ENCODE results near the gene TPO. TPM values are rescaled to one million over a fixed set of nuclear protein-coding genes. Genes with fewer than 3 reads are reported as not detected.

TPO gene
- polyA plus RNA-seq, 1 experiment: not detected

DNA sequence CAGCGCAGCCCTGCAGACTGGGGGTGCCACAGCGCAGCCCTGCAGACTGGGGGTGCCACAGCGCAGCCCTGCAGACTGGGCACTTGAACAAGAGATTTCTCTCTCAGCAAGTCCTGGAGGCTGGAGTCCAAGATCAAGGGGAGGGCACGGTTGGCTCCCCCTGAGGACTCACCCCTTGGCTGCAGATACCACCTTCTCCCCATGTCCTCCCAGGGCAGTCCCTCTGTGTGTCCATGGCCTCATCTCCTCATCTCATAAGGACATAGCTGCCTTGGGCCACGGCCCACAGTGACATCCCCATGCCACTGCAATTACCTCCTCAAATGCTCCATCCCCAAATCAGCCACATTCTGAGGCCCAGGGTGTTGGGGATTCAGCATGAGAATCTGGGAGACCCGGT is 98.2 kb downstream of the TPO start:
- ChIA-PET POLR2A (no interaction called here), CTCF (no interaction called here)
- no peaks in the 10 kb centered on the region for H3K36me3 ChIP-seq (ENCODE audit: control insufficient read depth, insufficient read depth, low read length)
- DNase-seq (ENCODE audit: low read depth): no peak
- H3K4me3 ChIP-seq (ENCODE audit: low read depth, low read length): no peak overlapping the region
- TF ChIP-seq CTCF (IDR thresholded peaks at IDR 0.05; ENCODE audit: insufficient read depth, low read depth, low read length): no peak
- H3K27me3 ChIP-seq (ENCODE audit: control insufficient read depth, insufficient read depth, low read length): no peaks in the 10 kb centered on the region

- no peaks in the 10 kb centered on the region for H3K27me3 ChIP-seq (ENCODE audit: control insufficient read depth, insufficient read depth, low read length)
- no peak for DNase-seq (ENCODE audit: low read depth)
- no peak overlapping the region for H3K4me3 ChIP-seq (ENCODE audit: low read depth, low read length)
- CTCF ChIA-PET: no interaction called here
- POLR2A ChIA-PET: no interaction called here
- TF ChIP-seq CTCF (IDR thresholded peaks at IDR 0.05; ENCODE audit: insufficient read depth, low read depth, low read length): no peak
- H3K36me3 ChIP-seq (ENCODE audit: control insufficient read depth, insufficient read depth, low read length): no peaks in the 10 kb centered on the region
Observed at GRCh38 chr2:1512321-1513289, 99.3 kb downstream of the TPO start.

- ChIA-PET CTCF (no interaction called here), POLR2A (no interaction called here)
- Histone ChIP-seq H3K4me3 (ENCODE audit: low read depth, low read length) (no peak overlapping the region), H3K27me3 (ENCODE audit: control insufficient read depth, insufficient read depth, low read length) (no peaks in the 10 kb centered on the region), H3K36me3 (ENCODE audit: control insufficient read depth, insufficient read depth, low read length) (no peaks in the 10 kb centered on the region)
- no peak for TF ChIP-seq CTCF (IDR thresholded peaks at IDR 0.05; ENCODE audit: insufficient read depth, low read depth, low read length)
- no peak for DNase-seq (ENCODE audit: low read depth)
Observed at GRCh38 chr2:1514391-1515072, 101.3 kb downstream of the TPO start.

DNA sequence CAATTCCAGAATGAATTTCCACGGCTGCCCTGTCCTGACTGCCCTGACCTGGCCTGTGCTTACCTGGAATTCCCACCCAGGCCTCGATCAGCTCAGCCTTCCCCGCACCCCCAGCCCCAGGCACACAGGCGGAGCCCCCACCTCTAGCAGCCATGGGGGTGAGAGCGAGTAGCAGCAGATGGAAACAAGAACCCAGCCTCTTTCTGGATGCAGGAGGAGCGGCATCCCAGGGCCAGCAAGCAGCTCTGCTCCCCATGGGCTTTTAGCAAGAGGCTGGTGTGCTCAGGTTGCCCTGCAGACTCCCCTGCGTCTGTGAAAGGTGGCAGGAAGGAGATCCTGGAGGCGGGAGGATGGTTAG is 101.8 kb downstream of the TPO start:
- H3K27me3 ChIP-seq (ENCODE audit: control insufficient read depth, insufficient read depth, low read length): no peaks in the 10 kb centered on the region
- CTCF ChIA-PET: no interaction called here
- H3K36me3 ChIP-seq (ENCODE audit: control insufficient read depth, insufficient read depth, low read length): no peaks in the 10 kb centered on the region
- DNase-seq (ENCODE audit: low read depth): no peak
- no peak overlapping the region for H3K4me3 ChIP-seq (ENCODE audit: low read depth, low read length)
- POLR2A ChIA-PET: no interaction called here
- TF ChIP-seq CTCF (IDR thresholded peaks at IDR 0.05; ENCODE audit: insufficient read depth, low read depth, low read length): no peak

DNA sequence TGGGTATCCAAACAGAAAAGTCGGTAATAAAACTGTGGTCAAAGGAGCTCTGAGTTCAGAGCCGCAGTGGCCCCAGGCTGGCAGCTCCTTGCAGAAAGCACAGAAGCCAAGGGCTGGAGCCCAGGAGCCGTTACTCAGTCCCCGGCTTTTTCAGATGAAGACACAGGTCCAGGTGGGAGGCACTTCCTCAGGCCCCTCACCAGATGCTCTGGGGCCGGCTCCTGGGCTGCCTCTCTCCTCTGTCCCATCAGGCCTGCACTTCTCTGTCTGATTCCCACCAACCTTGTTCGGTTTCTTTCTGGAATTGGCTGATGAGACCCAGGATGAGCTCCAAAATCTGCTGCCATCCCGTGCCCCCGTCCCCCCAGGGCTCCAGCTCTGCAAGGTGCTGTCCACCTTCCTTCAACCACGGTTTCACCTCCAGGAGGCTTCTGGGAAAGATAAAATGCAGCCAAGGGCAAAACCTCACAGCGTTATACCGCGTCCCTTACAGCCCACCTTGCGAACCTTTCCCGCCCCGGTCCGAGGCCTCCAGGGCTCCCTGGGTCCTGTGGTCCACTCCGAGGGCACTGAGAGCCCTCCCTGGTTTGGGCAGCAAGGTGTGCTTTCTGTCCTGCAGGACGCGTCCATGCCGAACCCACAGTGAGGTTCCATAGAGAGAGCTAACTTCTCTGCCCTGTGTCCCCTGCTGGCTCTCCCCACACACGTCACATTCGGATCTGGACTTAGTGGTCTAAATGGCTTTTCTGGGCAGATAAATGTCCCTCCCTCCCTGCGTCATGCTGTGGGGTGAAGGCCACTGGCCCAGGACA is 102.9 kb downstream of the TPO start:
- Histone ChIP-seq H3K27me3 (ENCODE audit: control insufficient read depth, insufficient read depth, low read length) (no peaks in the 10 kb centered on the region), H3K4me3 (ENCODE audit: low read depth, low read length) (no peak overlapping the region), H3K36me3 (ENCODE audit: control insufficient read depth, insufficient read depth, low read length) (no peaks in the 10 kb centered on the region)
- ChIA-PET POLR2A (no interaction called here), CTCF (no interaction called here)
- no peak for DNase-seq (ENCODE audit: low read depth)
- TF ChIP-seq CTCF (IDR thresholded peaks at IDR 0.05; ENCODE audit: insufficient read depth, low read depth, low read length): no peak

Data from BJ (cell line).